Gastrocnemius medialis (tissue), 4 donors: Measurements from ENCODE around the gene TMEM175.

ENCODE experiments used
- CTCF ChIP-seq, 5 experiments: fragments of 450-650 bp in 3 of 5; fragments of 200-600 bp in 2 of 5; sonication (generic) in 2 of 5; IDR thresholded peaks in 4 of 5; conservative IDR thresholded peaks in 1 of 5; 1 replicate in 4 of 5; 2 replicates in 1 of 5; pipeline ENCODE4 v1.5.1; 2016 to 2019; ENCODE audit warnings: antibody characterized with exemption in 5 of 5, mild to moderate bottlenecking in 3 of 5, moderate library complexity in 3 of 5
- POLR2A ChIP-seq, 2 donors: fragments of 450-650 bp; IDR thresholded peaks; one replicate each; pipeline ENCODE4 v1.6.1; 2017; ENCODE audit warnings: antibody characterized with exemption in 2 of 2, mild to moderate bottlenecking in 2 of 2, moderate library complexity in 2 of 2

GRCh38 chr4:906339-907102 is 25.7 kb upstream of the TMEM175 start:
- TF ChIP-seq CTCF (IDR thresholded peaks at IDR 0.05 in 4 of 5, conservative IDR thresholded peaks at IDR 0.05 in 1 of 5) (no peak), POLR2A (IDR thresholded peaks at IDR 0.05) (no peak)
